SK-N-SH (cell line): Measurements from ENCODE around the gene STUB1. TPM values are rescaled to one million over a fixed set of nuclear protein-coding genes. Genes with fewer than 3 reads are reported as not detected.

Source experiments
- CTCF ChIA-PET: fragments of 300-600, 350-600 bp; formaldehyde crosslinking; extraction: SDS; loops from one replicate; lab custom pipeline; 2021; lab: Yijun Ruan, JAX
- POLR2A ChIA-PET: fragments of 350-600 bp; sonication (Branson Sonifier 250); formaldehyde crosslinking; extraction: SDS; loops from one replicate; lab custom pipeline; 2020; ENCODE audit warnings: antibody characterized with exemption, inconsistent platforms; lab: Yijun Ruan, JAX
- DNase-seq: peaks from one replicate; pipeline ENCODE4 v3.0.0; 2012
- H2AFZ ChIP-seq: fragments of 200-600 bp; sonication (generic); 2 replicates; pipeline ENCODE4 v1.8.1; 2016; ENCODE audit warnings: antibody characterized with exemption, mild to moderate bottlenecking, low read depth
- H3F3A ChIP-seq: fragments of 200-600 bp; sonication (generic); replicated peaks from 2 replicates; pipeline ENCODE3; 2016; ENCODE audit warnings: antibody characterized with exemption, mild to moderate bottlenecking; ENCODE audit not compliant: insufficient read depth
- H3K27ac ChIP-seq, 2 experiments: fragments of 200-500 bp in 1 of 2; fragments of 200-600 bp in 1 of 2; sonication (Bioruptor generic) in 1 of 2; sonication (generic), shearing (Covaris generic) in 1 of 2; 2 replicates each; pipeline versions ENCODE4 v1.5.1 to v1.6.1; 2014 to 2016; ENCODE audit warnings: low read depth in 2 of 2, inconsistent platforms in 1 of 2, low read length in 1 of 2, mild to moderate bottlenecking in 1 of 2, mixed read lengths in 1 of 2
- H3K27me3 ChIP-seq: fragments of 200-600 bp; sonication (generic), shearing (Covaris generic); 2 replicates; pipeline ENCODE4 v1.6.1; 2016; ENCODE audit warnings: mixed run types; ENCODE audit not compliant: insufficient read depth
- H3K36me3 ChIP-seq, 2 experiments: fragments of 200-500 bp in 1 of 2; fragments of 200-600 bp in 1 of 2; sonication (Bioruptor generic) in 1 of 2; sonication (generic) in 1 of 2; replicated peaks in 1 of 2; 2 replicates each; pipeline versions ENCODE3 to v1.5.1; 2014 to 2016; ENCODE audit warnings: low read length in 1 of 2, mild to moderate bottlenecking in 1 of 2; ENCODE audit not compliant: insufficient read depth in 2 of 2, control insufficient read depth in 1 of 2
- H3K4me1 ChIP-seq, 2 experiments: fragments of 200-500 bp in 1 of 2; fragments of 200-600 bp in 1 of 2; sonication (Bioruptor generic) in 1 of 2; sonication (generic), shearing (Covaris generic) in 1 of 2; 2 replicates each; pipeline versions ENCODE4 v1.5.1 to v1.6.1; 2014 to 2016; ENCODE audit warnings: low read depth in 1 of 2, low read length in 1 of 2, mixed run types in 1 of 2; ENCODE audit not compliant: insufficient read depth in 2 of 2, control insufficient read depth in 1 of 2
- H3K4me2 ChIP-seq: fragments of 200-600 bp; sonication (generic), shearing (Covaris generic); 2 replicates; pipeline ENCODE4 v1.6.1; 2017; ENCODE audit warnings: mixed run types
- H3K4me3 ChIP-seq, 2 experiments: fragments of 200-500 bp in 1 of 2; fragments of 200-600 bp in 1 of 2; sonication (Bioruptor generic) in 1 of 2; sonication (generic), shearing (Covaris generic) in 1 of 2; 2 replicates each; pipeline versions ENCODE4 v1.5.1 to v1.8.1; 2014 to 2016; ENCODE audit warnings: low read depth in 2 of 2, inconsistent platforms in 1 of 2, low read length in 1 of 2, mild to moderate bottlenecking in 1 of 2, mixed read lengths in 1 of 2, moderate library complexity in 1 of 2
- H3K79me2 ChIP-seq: fragments of 200-600 bp; sonication (generic); 2 replicates; pipeline ENCODE4 v1.8.1; 2017; ENCODE audit warnings: mild to moderate bottlenecking; ENCODE audit not compliant: insufficient read depth
- H3K9ac ChIP-seq: fragments of 200-600 bp; sonication (generic); 2 replicates; pipeline ENCODE4 v1.6.1; 2017; ENCODE audit warnings: mixed run types
- H3K9me2 ChIP-seq: fragments of 200-600 bp; sonication (generic); 2 replicates; pipeline ENCODE4 v1.6.1; 2017; ENCODE audit warnings: mixed run types
- H3K9me3 ChIP-seq: fragments of 200-600 bp; sonication (generic); 2 replicates; pipeline ENCODE4 v1.6.1; 2017; ENCODE audit warnings: mixed run types, mild to moderate bottlenecking, moderate library complexity
- H4K20me1 ChIP-seq: fragments of 200-600 bp; sonication (generic); 2 replicates; pipeline ENCODE4 v1.6.1; 2017; ENCODE audit warnings: mild to moderate bottlenecking, mixed run types; ENCODE audit not compliant: insufficient read depth
- CTCF ChIP-seq: fragments of 200-600 bp; sonication (generic); IDR thresholded peaks from 2 replicates; pipeline ENCODE4 v1.6.1; 2017; ENCODE audit warnings: antibody characterized with exemption, mild to moderate bottlenecking, moderate library complexity
- ELF1 ChIP-seq: IDR thresholded peaks from 2 replicates; pipeline ENCODE4 v1.4.0; 2012
- EP300 ChIP-seq, 2 experiments: IDR thresholded peaks; 2 replicates each; pipeline versions ENCODE4 v1.4.0 to v1.6.1; 2012; ENCODE audit warnings: borderline replicate concordance in 1 of 2, low read depth in 1 of 2, low read length in 1 of 2
- FOSL2 ChIP-seq: IDR thresholded peaks from 2 replicates; pipeline ENCODE4 v1.4.0; 2012; ENCODE audit warnings: low read depth, mild to moderate bottlenecking, moderate library complexity, borderline replicate concordance
- FOXM1 ChIP-seq: IDR thresholded peaks from 2 replicates; pipeline ENCODE4 v1.4.0; 2012; ENCODE audit warnings: low read depth, mild to moderate bottlenecking
- JUND ChIP-seq: IDR thresholded peaks from 2 replicates; pipeline ENCODE4 v1.4.0; 2012
- MEF2A ChIP-seq: IDR thresholded peaks from 2 replicates; pipeline ENCODE4 v1.4.0; 2012; ENCODE audit warnings: low read depth, borderline replicate concordance
- RAD21 ChIP-seq: IDR thresholded peaks from 2 replicates; pipeline ENCODE4 v1.6.1; 2012; ENCODE audit warnings: mild to moderate bottlenecking, low read length
- RCOR1 ChIP-seq: fragments of 150-350 bp; IDR thresholded peaks from 2 replicates; pipeline ENCODE4 v1.6.1; 2017; ENCODE audit warnings: antibody characterized with exemption, low read length
- SMC3 ChIP-seq: IDR thresholded peaks from 2 replicates; pipeline ENCODE4 v1.6.1; 2012; ENCODE audit warnings: low read depth, low read length, improper control_type of control experiment
- TCF12 ChIP-seq: IDR thresholded peaks from 2 replicates; pipeline ENCODE4 v1.4.0; 2012
- USF1 ChIP-seq: IDR thresholded peaks from 2 replicates; pipeline ENCODE4 v1.4.0; 2012; ENCODE audit warnings: low read depth, borderline replicate concordance
- WGBS: methylation state at CpG from one replicate; pipeline ENCODE4 v1.1.6; 2017; ENCODE audit warnings: low lambda C conversion rate; 5-methylcytosine and 5-hydroxymethylcytosine counted together
- polyA plus RNA-seq, 3 experiments: library from polyadenylated mRNA; depleted of rRNA; stranded (reverse); fragments of >200 nt; gene quantifications; 2 replicates each; pipeline ENCODE4 v1.2.3, GENCODE V29; 2012

The STUB1 gene
- polyA plus RNA-seq, 1 of the 3 experiments (the other 2 are of a cell fraction), result 323 TPM

GRCh38 chr16:718922-719321, 38.7 kb downstream of the STUB1 start:
- Histone ChIP-seq H3K9ac (no peak overlapping the region), H3K9me3 (no peaks in the 10 kb centered on the region), H2AFZ (no peak overlapping the region), H4K20me1 (peaks cover 24% of the 10 kb centered on the region; the same call in 1 of the 2 replicates), H3K4me3 (no peak overlapping the region), H3K4me1 (peaks cover 12 to 53% of the 10 kb centered on the region in 2 experiments; a peak in 3 of 4 replicates), H3K79me2 (peaks cover 2% of the 10 kb centered on the region; the same call in 1 of the 2 replicates), H3K27ac (peak overlapping the region in 1 of 2 experiments; percentile 99; a peak in 2 of 4 replicates), H3F3A (peaks cover 14% of the 10 kb centered on the region), H3K36me3 (peaks cover 0 to 6% of the 10 kb centered on the region in 2 experiments)
- 90% methylated on average over 6 of the region's 6 CpGs for WGBS
- ChIA-PET CTCF (interaction anchor here (0.6 to 22.4 kb wide), 6 partner anchors 6 to 67 kb away, joined by 3 to 358 read pairs (median 26); partner anchors contain the start of genes ANTKMT, CCDC78, CIAO3 and FBXL16), POLR2A (interaction anchor here (0.9 to 3.8 kb wide), 3 partner anchors 10 to 64 kb away, joined by 3 to 19 read pairs (median 16); no protein-coding TSS in a partner anchor)
- DNase-seq, result no peak
- TF ChIP-seq FOXM1, result no peak
- no peak for TF ChIP-seq ELF1
- TF ChIP-seq FOSL2, result no peak
- no peak for TF ChIP-seq USF1
- TF ChIP-seq EP300 (IDR thresholded peaks at IDR 0.05; ENCODE audit: borderline replicate concordance in 1 of 2, low read depth in 1 of 2, low read length in 1 of 2), result no peak
- no peak for TF ChIP-seq SMC3
- no peak for TF ChIP-seq TCF12
- no peak for TF ChIP-seq CTCF
- TF ChIP-seq, all 33 proteins: peak for 0
- H3K9me2 ChIP-seq, result no peaks in the 10 kb centered on the region
- H3K27me3 ChIP-seq, result no peaks in the 10 kb centered on the region
- H3K4me2 ChIP-seq, result 0 out of 2 replicates have a peak overlapping the region, but pooled peaks have one; percentile 4

GRCh38 chr16:719815-720446, 39.7 kb downstream of the STUB1 start:
- CTCF ChIA-PET, result interaction anchor here (0.7 to 22.4 kb wide), 10 partner anchors 7 to 383 kb away, joined by 3 to 358 read pairs (median 9); partner anchors contain the start of genes ANTKMT, CCDC78, CIAO3 and FBXL16
- no peak overlapping the region for H2AFZ ChIP-seq
- H3K4me2 ChIP-seq, result peak overlapping the region; percentile 100
- DNase-seq, result peak; percentile 54
- TF ChIP-seq RCOR1 (no peak; the same call in 1 of the 2 replicates), MEF2A (no peak), JUND (peak; percentile 2; the same call in 1 of the 2 replicates), RAD21 (no peak), CTCF (peak; percentile 38), SMC3 (peak; percentile 8; the same call in 1 of the 2 replicates)
- TF ChIP-seq, all 33 proteins: peak for 3
- peaks cover 2% of the 10 kb centered on the region; the same call in 1 of the 2 replicates for H3K79me2 ChIP-seq
- no peaks in the 10 kb centered on the region for H3K9me2 ChIP-seq
- H3K36me3 ChIP-seq, result peaks cover 0 to 6% of the 10 kb centered on the region in 2 experiments
- H3F3A ChIP-seq, result peaks cover 21% of the 10 kb centered on the region
- H3K27me3 ChIP-seq, result no peaks in the 10 kb centered on the region
- POLR2A ChIA-PET, result interaction anchor here (0.8 to 3.8 kb wide), 11 partner anchors 10 to 68 kb away, joined by 3 to 19 read pairs (median 4); partner anchors contain the start of genes CHTF18, JMJD8, RHBDL1 and RPUSD1
- H4K20me1 ChIP-seq, result peaks cover 24% of the 10 kb centered on the region; the same call in 1 of the 2 replicates
- H3K4me3 ChIP-seq, result peak overlapping the region; percentile 86 to 89
- no peaks in the 10 kb centered on the region for H3K9me3 ChIP-seq
- peak overlapping the region; percentile 85 for H3K9ac ChIP-seq
- 13% methylated on average over 11 of the region's 16 CpGs for WGBS
- H3K27ac ChIP-seq, result peak overlapping the region; percentile 91 to 99
- H3K4me1 ChIP-seq, result peaks cover 8 to 47% of the 10 kb centered on the region in 2 experiments; a peak in 3 of 4 replicates
